Right atrium auricular region (tissue), 2 donors: ENCODE measurements around the gene CSNK2A2. TPM values are rescaled to one million over a fixed set of nuclear protein-coding genes. Genes with fewer than 3 reads are reported as not detected.

ENCODE experiments used
- DNase-seq: peaks from one replicate; pipeline ENCODE4 v3.0.0-alpha.2; 2019; ENCODE audit warnings: low spot score
- H3K27ac ChIP-seq, 2 donors: fragments of 200-600 bp; sonication (generic); 1 replicate in 1 of 2; 2 replicates in 1 of 2; pipeline ENCODE4 v1.5.1; 2016 to 2019
- H3K27me3 ChIP-seq, 2 donors: fragments of 200-600 bp; sonication (generic); one replicate each; pipeline versions ENCODE4 v1.5.1 to v1.6.0; 2017 to 2019
- H3K36me3 ChIP-seq: fragments of 200-600 bp; sonication (generic); one replicate; pipeline ENCODE4 v1.5.1; 2016
- H3K4me1 ChIP-seq, 2 donors: fragments of 200-600 bp; sonication (generic); one replicate each; pipeline versions ENCODE4 v1.5.1 to v1.6.0; 2017 to 2019
- H3K4me3 ChIP-seq, 2 donors: fragments of 200-600 bp; sonication (generic); 1 replicate in 1 of 2; 2 replicates in 1 of 2; pipeline ENCODE4 v1.5.1; 2017 to 2019; ENCODE audit warnings: mild to moderate bottlenecking in 1 of 2, moderate library complexity in 1 of 2
- H3K9me3 ChIP-seq, 2 donors: fragments of 200-600 bp; sonication (generic); one replicate each; pipeline ENCODE4 v1.5.1; 2019
- total RNA-seq, 2 donors: library from RNA; depleted of rRNA; stranded (reverse); fragments of >200 nt; gene quantifications; one replicate each; pipeline ENCODE4 v1.1.0, GENCODE V29; 2016
- TF ChIP-seq, protein P1 (sequence below), 2 donors: fragments of 200-600 bp; sonication (generic); IDR thresholded peaks; one replicate each; pipeline ENCODE4 v1.5.1; 2019; ENCODE audit warnings: antibody characterized with exemption in 2 of 2

Gene CSNK2A2
- total RNA-seq, 2 donors from 2014 or later = 17.2 to 18.1 TPM

DNA sequence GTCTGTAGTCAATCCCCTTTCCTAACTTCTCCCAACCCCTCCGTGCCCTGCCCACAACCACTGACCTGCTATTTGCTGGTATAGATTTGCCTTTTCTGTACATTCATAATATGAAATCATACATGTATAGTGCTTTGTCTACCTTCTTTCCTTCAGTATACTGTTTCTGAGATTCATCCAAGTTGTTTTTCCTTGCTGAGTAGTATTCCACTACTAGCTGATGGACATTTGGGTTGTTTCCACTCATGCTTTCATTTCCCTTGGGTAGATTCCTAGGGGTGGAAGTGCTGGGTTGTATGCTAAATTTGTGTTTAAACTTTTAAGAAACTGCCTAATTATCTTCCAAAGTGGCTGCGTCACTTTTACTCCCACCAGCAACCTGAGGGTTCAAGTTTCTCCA lies 27.7 kb downstream of the CSNK2A2 start:
- no peak for DNase-seq
- Histone ChIP-seq H3K4me1 (no peaks in the 10 kb centered on the region), H3K4me3 (no peak overlapping the region), H3K36me3 (peaks cover 70% of the 10 kb centered on the region), H3K27me3 (no peaks in the 10 kb centered on the region), H3K9me3 (no peaks in the 10 kb centered on the region), H3K27ac (no peak overlapping the region)
- TF ChIP-seq, protein P1, sequence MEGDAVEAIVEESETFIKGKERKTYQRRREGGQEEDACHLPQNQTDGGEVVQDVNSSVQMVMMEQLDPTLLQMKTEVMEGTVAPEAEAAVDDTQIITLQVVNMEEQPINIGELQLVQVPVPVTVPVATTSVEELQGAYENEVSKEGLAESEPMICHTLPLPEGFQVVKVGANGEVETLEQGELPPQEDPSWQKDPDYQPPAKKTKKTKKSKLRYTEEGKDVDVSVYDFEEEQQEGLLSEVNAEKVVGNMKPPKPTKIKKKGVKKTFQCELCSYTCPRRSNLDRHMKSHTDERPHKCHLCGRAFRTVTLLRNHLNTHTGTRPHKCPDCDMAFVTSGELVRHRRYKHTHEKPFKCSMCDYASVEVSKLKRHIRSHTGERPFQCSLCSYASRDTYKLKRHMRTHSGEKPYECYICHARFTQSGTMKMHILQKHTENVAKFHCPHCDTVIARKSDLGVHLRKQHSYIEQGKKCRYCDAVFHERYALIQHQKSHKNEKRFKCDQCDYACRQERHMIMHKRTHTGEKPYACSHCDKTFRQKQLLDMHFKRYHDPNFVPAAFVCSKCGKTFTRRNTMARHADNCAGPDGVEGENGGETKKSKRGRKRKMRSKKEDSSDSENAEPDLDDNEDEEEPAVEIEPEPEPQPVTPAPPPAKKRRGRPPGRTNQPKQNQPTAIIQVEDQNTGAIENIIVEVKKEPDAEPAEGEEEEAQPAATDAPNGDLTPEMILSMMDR (IDR thresholded peaks at IDR 0.05) = no peak

DNA sequence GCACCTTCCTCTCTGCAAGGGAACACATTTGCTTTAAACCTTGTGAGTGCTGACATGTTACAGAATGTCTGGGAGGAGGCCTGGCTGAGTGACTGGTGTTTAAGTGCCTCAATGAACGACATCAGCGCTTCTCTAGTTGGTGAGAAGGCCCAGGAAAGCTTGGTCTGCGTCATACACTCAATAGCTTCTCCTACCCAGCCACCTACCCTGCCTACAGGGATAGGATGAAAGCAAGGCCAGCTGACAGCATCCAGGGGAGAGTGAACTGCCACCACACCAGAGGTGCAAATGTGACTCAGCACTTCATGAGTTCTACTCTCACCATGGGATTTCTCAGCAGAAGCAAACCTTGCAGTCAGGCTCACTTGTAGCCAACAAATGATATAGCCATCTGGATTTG lies 37.1 kb downstream of the CSNK2A2 start:
- TF ChIP-seq, protein P1 (IDR thresholded peaks at IDR 0.05) = no peak
- no peaks in the 10 kb centered on the region for H3K9me3 ChIP-seq

DNA sequence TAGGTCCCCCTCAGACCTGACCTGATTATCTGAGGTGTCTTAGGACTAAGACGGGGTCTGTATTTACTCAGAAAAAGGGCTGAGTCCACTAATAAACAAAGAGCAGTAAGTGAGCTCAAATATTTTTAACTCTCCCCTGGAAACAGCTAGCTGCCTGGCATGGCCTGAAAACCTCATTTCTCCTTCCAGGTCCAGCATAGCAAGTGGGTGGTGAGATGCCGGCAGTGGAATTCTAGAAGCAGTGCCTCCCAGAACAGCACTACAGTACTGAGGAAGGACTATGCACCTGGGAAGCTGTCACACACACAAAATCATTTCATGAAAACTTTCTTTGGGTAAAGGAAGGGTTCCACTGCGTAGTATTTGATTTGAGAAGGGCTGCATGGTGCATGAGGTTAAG lies 39.2 kb downstream of the CSNK2A2 start:
- no peaks in the 10 kb centered on the region for H3K27me3 ChIP-seq
- no peak for DNase-seq
- H3K36me3 ChIP-seq = peaks cover 41% of the 10 kb centered on the region

More for the DNA sequence above, 37.1 kb downstream of the CSNK2A2 start:
- H3K27ac ChIP-seq = no peak overlapping the region
- no peaks in the 10 kb centered on the region for H3K4me1 ChIP-seq
- no peak for DNase-seq
- H3K27me3 ChIP-seq = no peaks in the 10 kb centered on the region
- H3K36me3 ChIP-seq = peaks cover 60% of the 10 kb centered on the region
- H3K4me3 ChIP-seq = no peak overlapping the region

DNA sequence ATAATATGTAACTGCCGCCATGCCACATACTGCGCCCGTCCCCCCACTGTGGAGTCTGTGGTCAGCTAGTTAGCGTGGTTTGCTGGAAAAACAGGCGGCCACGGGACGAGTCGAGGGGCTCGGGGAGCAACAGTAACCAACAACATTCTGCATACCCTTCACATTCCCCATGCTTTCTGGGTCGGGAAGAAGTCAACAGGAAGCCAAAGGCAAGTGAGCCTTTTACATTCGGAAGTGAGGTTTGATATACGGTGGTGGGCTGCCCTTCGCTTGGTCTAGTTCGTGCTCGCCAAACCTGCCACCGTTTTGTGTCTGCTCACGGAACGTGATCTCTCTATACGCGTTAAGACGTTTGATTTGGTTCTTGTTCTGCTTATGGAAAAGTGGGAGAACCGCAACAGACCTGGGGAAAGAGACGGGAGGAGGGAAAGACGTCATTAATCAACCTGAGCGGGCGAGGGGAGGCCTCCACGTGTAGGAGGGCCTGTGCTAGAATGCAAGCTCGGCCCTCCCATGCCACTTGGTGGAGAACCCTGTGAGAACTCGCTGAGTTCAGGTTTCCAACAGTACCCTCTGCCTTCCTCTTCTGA lies 39.9 kb downstream of the CSNK2A2 start:
- no peak overlapping the region for H3K27ac ChIP-seq
- peaks cover 34% of the 10 kb centered on the region for H3K36me3 ChIP-seq
- H3K9me3 ChIP-seq = no peaks in the 10 kb centered on the region
- TF ChIP-seq, protein P1 (IDR thresholded peaks at IDR 0.05) = no peak
- H3K27me3 ChIP-seq = no peaks in the 10 kb centered on the region
- H3K4me1 ChIP-seq = no peaks in the 10 kb centered on the region
- DNase-seq = no peak
- H3K4me3 ChIP-seq = no peak overlapping the region

More for the DNA sequence above, 39.2 kb downstream of the CSNK2A2 start:
- Histone ChIP-seq H3K9me3 (no peaks in the 10 kb centered on the region), H3K4me1 (no peaks in the 10 kb centered on the region), H3K4me3 (no peak overlapping the region), H3K27ac (no peak overlapping the region)
- TF ChIP-seq, protein P1 (IDR thresholded peaks at IDR 0.05) = no peak

DNA sequence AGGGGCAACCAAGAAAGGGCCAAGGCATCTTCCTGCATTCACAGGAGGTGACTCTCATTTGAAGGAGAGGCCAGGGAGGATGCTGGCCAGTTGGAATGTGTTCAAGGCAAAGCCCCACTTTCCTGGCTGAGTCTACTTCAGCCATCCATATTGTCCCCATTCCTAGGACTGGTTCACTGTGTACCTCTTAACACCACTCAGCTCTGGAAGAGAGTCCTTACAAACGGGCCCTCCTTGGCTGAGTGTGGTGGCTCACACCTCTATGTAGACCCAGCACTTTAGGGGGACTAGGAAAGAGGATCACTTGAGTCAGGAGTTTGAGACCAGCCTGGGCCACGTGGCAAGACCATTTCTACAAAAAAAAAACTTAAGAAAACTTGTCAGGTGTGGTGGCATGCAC lies 40.7 kb downstream of the CSNK2A2 start:
- TF ChIP-seq, protein P1 (IDR thresholded peaks at IDR 0.05) = no peak

DNA sequence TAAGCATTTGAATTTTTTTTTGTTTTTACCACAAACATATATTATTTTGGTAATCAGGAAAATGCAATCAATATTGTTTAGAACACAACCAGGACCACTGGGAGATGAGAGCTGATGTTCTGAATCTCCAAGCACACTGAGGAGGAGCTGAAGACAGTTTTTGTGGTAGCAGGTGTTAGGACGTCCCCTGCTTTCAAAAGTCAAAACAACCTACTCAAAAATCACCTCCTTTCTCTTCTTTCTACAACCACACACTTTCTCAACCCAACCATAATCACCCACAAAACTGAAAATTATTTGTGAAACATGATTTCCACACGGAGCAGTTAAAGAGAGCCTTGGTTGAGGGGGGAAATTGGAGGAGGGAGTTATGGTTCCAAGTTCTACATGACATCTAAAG lies 42.1 kb downstream of the CSNK2A2 start:
- no peak for DNase-seq
- no peaks in the 10 kb centered on the region for H3K27me3 ChIP-seq
- TF ChIP-seq, protein P1 (IDR thresholded peaks at IDR 0.05) = no peak
- H3K4me3 ChIP-seq = no peak overlapping the region
- no peaks in the 10 kb centered on the region for H3K4me1 ChIP-seq
- H3K27ac ChIP-seq = no peak overlapping the region
- peaks cover 12% of the 10 kb centered on the region for H3K36me3 ChIP-seq
- H3K9me3 ChIP-seq = no peaks in the 10 kb centered on the region

More for the DNA sequence above, 40.7 kb downstream of the CSNK2A2 start:
- no peaks in the 10 kb centered on the region for H3K27me3 ChIP-seq
- no peak overlapping the region for H3K27ac ChIP-seq
- no peak overlapping the region for H3K4me3 ChIP-seq
- H3K36me3 ChIP-seq = peaks cover 26% of the 10 kb centered on the region
- DNase-seq = no peak
- H3K9me3 ChIP-seq = no peaks in the 10 kb centered on the region
- H3K4me1 ChIP-seq = no peaks in the 10 kb centered on the region
